ENCODE data around the gene ORMDL2.

DNA sequence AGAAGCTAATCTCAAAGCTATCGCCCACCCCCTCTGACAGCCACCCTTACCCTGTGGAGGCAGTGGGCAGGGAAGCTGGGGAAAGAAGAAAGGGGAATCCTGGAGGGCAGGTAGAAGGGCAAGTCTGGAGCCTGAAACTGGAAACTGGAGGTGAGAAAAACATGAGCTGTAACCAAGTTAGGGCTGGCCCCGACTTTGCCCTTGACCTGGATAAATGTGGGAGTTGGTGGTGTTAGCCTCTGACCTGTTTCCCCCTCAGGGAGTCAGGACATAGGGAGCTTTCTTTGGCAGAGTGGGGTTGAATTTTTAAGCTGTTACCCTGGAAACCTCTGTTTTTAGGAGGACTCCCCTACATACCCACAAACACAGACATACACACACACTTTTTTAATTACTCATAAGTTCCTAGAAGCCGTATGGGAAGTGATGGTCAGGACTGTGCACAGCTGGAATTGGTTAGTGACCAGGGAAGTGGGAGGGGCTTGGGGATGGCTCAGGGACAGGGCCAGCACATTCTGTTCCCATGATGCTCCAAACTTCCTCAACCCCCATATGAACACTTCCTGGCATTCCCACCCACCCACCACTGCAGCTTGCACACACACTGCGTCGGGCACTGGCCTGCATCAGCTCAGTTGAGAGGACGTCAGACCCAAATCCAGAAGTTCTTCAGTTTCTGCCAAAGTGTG is 29.9 kb downstream of the ORMDL2 start:
- TF ChIP-seq, protein P1, sequence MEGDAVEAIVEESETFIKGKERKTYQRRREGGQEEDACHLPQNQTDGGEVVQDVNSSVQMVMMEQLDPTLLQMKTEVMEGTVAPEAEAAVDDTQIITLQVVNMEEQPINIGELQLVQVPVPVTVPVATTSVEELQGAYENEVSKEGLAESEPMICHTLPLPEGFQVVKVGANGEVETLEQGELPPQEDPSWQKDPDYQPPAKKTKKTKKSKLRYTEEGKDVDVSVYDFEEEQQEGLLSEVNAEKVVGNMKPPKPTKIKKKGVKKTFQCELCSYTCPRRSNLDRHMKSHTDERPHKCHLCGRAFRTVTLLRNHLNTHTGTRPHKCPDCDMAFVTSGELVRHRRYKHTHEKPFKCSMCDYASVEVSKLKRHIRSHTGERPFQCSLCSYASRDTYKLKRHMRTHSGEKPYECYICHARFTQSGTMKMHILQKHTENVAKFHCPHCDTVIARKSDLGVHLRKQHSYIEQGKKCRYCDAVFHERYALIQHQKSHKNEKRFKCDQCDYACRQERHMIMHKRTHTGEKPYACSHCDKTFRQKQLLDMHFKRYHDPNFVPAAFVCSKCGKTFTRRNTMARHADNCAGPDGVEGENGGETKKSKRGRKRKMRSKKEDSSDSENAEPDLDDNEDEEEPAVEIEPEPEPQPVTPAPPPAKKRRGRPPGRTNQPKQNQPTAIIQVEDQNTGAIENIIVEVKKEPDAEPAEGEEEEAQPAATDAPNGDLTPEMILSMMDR (IDR thresholded peaks at IDR 0.05; ENCODE audit: poor library complexity, severe bottlenecking), result no peak
- TF ChIP-seq EP300 (conservative IDR thresholded peaks at IDR 0.05; ENCODE audit: poor library complexity, severe bottlenecking), result no peak
- no peak for TF ChIP-seq RAD21 (conservative IDR thresholded peaks at IDR 0.05)
- no peak for TF ChIP-seq EZH2 (IDR thresholded peaks at IDR 0.05; ENCODE audit: borderline replicate concordance, insufficient read depth, low read length, poor library complexity, severe bottlenecking)
- no peak for TF ChIP-seq POLR2AphosphoS5 (IDR thresholded peaks at IDR 0.05)
- TF ChIP-seq SMC3 (conservative IDR thresholded peaks at IDR 0.05; ENCODE audit: poor library complexity), result no peak
- no peak for TF ChIP-seq TAF1 (IDR thresholded peaks at IDR 0.05; ENCODE audit: low read depth)
